Bone marrow (tissue), 2 donors: ENCODE data around the gene CASP6.
A peak's percentile ranks its signal among the peaks of the same experiment; 100 is the strongest.

Source experiments
- DNase-seq, 2 donors: peaks; one replicate each; lab custom pipeline; 2025; lab: John Stamatoyannopoulos, UW

Gene CASP6

DNA sequence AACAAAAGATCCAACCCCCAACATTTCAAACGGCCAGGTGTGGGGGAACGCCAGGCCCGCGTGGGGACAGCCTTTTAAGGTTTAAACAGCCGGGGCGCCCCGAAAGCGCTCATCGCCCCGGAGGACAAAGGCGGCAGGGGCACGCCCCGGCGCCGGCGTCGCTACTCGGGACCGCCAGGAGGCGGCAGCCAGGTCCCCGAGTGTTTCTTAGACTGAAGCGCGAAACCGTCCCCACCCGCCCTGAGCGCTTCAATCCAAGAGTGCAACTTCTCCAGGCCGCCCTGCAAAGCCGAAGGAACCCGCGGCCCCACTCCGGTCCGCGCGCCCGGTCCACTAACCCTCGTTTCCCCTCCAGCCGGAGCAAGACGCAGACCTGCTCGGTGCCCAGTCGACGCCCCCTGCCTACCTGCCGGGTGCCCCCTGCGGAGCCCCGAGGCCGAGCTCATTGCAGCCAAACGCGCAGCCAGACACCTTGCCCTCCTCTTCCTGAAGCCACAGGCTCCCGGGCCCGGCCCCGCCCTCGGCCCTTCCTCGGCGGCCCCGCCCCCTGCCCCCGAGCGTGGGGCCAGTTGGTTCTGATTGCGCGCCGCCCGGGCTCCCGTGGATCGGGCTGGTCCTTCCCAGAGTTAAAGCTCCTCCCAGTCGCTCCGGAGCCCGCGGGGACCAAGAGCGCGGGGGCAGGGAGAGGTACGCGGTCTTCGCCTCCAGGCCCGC, at the start of gene CASP6:
CASP6 (minus strand) TSS at position 496 of the 714 bp plus-strand sequence; CDS start at position 446, 50 bp downstream.
- peak; percentile 64 to 93 for DNase-seq

DNA sequence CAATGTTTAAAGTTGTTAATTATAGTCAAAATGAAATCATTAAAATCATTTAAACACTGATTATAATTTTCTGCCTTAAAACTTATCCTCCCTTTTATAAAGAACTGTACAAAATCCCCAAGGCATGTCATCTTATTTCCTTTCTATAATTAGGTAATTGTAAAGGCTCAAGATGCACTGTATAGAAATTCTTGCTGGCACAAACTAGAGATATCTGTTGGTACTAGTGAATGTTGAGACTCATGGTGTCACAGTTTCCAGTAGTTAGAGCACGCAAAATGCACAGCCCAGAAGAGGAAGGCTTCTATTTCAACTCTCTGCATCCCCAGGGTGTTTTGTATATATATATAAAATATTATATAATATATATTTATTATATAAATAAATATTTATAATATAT, 49.3 kb upstream of the CASP6 start:
- no peak for DNase-seq

DNA sequence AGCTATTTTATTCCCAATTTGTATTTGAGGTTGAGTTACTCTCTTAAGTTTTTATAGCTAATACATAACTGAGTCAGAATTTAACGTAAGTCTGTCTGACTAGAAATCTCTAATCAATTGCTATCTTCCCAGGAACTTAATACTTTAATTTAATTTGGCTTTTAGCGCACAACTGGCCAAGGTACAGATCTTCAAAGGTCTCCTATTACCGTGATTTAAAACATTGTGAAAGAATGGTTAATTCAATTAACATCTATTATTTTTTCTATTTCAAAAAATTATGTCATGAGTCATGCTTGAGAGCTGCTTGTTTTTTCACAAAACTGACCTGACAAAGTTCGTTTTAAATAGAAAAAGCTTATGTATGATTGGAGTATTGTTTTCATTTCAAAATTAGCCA, 48.6 kb upstream of the CASP6 start:
- DNase-seq, result no peak

DNA sequence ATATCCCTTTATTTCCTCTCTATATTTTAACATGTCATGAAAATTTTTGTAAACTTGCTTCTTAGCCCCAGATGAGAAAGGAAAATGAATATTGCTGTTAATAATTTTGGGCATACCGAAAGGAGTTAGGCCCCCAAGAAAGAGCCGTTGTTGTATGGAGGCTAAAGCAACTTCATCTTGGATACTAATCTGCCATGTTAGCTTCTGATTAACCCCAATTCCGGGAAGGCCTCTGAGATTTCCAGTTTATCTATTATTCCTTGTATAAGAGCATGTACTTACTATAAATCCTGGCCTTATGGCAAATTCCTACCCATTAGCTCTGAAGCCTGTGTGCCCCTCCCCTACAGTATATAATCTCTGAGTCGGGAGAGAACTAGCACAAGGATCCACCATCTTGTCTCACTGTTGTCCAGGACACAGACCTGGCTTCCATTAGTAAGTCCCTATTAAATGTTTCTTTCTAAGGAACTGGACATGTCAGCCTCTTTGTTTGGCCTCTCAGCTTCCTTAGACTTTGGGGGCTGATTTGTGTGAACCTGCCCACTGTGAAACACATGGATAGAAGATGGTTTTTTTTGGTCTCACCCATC, 47.5 kb upstream of the CASP6 start:
- no peak for DNase-seq

DNA sequence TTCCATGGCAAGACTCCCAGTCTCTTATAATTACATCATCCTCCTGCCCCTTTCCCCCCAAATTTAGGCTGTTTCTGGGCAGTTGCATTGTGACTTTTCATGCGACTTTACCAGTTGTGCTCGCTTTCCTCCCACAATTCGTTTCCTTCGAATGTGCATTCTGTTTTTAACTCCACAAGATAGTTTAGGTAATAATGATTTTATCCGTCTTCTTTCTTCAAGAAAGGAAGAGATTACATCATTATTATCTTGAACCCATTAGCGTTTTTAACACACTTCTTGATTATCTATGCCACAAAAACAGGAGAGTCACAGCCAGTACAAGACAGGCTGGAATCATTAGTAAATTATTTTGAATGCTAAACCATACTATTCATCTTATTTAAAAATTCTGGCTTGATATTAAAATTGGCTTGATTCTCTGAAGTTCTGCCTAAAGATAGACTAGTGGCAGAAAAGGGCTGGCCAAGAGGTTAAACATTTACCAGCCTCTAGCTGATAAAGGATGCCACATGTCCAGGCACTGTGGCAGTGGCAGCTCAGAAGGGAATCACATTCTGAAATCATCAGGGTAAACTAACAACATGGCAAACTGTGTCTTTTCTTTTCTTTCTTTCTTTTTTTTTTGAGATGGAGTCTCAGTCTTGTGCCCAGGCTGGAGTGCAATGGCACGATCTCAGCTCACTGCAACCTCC, 46.3 kb upstream of the CASP6 start:
- no peak for DNase-seq

DNA sequence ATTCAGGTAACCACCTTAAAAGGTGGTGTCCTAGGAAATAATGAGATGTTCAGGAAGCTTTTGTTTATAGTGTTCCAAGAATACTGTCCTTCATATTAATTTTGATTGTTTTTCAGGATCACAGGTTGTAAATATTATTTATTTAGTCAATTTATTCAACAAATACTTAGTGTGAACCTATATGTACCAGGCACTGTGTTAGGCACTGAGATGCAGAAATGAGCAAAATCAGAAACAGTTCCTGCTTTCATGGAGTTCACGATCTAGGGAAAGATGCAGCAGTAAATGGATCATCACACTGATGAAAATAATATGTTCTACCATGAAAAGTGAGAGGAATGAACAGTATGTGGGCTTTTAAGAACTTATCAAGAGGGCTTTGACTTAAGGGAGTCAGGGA, 44.9 kb upstream of the CASP6 start:
- DNase-seq, result no peak

DNA sequence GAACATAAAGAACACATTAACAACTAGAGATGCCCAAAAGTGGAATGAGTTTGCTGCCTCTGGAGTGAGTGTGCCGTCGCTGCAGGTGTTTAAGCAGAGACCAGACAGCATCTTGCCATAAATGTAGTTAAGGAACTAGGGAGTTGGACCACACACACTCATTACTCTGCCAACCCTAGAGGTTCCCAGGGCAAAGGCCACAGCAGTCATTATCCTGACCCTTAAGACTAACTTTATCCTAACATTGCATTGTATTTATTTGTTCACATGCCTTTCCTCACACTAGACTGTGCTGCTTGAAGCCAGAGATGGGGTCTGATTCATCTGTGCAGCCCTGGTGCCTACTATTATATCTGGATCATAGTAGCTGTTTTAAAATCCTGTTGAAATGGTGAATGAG, 43.5 kb upstream of the CASP6 start:
- DNase-seq, result no peak

DNA sequence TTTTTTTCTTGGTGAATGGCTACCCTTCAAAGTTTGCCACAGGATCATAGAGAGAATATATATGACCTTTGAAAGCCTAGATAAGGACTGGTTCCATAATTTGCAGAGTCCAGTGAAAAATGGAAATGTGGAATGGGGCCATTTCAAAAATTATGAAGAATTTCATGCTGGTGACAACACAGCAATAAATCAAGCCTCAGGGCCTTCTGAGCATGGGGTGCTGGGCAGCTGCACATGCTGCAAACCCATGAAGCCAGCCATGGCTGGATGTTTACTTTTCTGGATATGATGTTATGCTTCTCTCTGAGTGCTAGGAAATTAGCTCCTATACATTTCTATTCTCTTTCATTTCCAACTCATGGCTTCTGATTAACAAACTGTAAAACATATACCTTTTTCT, 42.6 kb upstream of the CASP6 start:
- DNase-seq, result no peak

DNA sequence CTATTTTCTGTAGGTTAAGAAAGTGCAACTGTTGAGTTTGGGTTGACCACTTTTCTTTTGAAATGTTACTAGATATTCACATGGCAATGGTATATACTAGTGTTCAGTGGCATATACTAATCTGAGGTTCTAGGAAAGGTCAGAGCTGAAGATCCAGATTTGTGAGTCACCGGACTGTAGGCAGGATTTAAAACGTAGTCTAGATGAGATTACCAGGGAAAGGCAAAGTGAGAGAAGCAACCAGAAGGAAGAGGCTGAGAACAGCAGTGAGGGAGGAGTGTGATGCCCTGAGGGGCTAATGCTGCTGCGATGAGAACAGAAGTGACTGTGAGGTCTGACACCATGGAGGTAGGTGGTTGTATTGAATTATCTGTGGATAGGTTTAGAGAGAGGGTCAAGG, 36.3 kb upstream of the CASP6 start:
- DNase-seq, result no peak

DNA sequence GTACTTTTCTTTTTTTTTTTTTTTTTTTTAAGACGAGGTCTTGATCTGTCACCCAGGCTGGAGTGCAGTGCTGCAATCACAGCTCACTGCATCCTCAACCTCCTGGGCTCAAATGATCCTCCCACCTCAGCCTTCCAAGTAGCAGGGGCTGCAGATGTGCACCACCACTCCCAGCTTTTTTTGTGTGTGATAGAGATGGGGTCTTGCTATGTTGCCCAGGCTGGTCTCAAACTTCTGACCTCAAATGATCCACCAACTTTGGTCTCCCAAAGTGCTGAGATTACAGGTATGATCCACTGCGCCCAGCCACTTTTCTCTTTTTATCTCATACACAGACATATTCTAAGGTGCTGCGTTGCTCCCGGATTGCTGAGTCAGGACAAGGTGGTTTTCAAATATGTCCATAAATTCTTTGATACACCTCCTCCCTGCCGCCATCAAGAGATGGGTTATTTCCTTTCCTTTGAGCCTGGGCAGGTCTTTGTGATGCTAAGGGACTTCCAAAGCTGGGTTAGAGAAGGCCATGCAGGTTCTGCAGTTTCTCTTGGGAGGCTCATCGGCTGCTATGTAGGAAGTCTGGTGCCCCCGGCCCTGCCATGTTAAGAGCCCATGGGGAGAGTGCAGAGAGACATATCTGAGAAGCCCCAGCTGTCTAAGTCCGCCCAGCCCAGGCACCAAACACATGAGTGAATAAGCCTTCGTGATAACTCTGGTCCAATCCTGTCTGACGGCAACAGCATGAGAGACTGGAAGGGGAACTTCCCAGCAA, 35.0 kb upstream of the CASP6 start:
- no peak for DNase-seq

DNA sequence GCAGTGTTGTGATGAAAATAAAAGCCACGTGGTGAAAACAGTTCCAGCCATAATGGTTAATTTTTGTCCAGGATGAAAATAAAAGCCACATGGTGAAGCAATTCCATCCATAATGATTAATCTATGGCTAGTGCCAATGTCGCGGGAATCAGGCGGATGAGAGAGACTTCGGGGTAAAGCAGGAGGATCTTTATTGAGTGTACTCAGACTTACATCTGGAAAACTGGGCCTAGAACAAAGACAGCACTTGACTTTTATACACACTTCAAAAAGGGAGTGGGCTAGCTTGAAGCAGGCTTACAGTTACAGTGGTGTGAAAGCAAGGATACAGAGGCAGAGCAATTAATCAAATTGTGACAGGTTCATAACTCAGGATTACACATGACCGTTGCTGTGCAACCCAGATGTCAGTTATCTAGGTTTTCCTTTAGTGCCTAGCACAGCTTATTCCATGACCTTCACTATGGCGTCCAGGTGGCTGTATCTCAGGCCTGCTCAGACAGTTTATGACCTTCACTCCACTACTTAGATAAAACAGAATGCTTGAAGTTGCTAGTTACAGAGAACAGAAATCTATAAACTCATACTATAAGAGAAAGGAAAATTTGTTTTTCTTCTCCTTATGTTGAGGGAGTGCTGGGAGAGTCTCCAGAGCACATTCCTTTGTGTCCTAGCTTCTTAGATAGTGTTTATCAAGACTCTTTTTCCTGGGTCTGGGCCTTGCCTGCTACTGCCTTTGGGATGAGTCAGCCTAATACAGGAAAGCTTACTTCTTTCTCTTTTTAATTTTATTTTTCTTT, 32.5 kb upstream of the CASP6 start:
- DNase-seq, result no peak

DNA sequence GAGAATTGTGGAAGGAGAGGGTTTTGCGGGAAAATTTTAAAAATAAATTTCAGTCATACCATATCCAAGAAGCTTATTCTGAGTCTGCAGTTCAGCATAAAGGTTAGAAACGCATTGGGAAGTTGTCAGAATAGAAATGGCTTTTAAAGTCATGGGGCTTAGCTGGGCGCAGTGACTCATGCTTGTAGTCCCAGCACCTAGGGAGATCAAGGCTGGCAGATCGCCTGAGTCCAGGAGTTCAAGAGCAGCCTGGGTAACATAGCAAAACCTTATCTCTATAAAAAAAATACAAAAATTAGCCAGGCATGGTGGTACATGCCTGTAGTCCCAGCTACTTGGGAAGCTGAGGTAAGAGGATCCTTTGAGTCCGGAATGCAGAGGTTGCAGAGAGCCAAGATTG, 30.5 kb upstream of the CASP6 start:
- DNase-seq, result no peak

DNA sequence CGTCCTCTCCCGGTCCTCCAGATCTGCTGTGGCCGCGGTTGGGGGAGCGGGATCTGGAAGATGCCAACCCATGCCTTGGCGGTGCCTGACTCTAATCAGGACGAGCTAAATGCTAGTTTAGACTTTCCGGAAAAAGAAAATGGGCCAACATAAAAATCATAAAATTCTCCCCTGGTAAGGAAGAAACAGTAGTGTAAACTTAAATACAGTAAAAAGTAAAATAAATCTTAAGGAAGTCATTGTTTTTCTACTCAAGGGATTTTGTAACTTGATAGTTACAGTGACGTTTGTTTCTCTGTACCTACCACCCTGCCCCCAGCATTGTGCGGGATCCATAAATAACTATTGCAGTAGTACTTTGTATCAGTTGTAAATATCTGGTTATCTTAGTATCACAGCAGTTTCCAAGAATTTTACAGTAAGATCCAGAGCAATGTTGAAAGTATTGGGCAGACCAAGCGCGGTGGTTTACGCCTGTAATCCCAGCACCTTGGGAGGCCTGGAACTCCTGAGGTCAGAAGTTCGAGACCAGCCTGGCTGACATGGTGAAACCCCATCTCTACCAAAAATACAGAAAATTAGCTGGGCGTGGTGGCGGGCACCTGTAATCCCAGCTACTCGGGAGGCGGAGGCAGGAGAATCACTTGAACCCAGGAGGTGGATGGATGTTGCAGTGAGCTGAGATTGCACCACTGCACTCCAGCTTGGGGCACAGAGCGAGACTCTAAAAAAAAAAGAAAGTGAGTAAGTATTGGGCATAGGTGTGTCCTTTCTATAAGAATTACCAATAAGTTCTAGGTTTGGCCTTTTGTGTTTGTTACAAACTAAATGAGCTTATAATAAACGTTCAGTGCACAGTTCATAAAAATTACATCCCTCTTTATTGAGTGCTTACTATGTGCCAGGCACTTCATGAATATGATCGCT, 27.6 kb upstream of the CASP6 start:
- no peak for DNase-seq

DNA sequence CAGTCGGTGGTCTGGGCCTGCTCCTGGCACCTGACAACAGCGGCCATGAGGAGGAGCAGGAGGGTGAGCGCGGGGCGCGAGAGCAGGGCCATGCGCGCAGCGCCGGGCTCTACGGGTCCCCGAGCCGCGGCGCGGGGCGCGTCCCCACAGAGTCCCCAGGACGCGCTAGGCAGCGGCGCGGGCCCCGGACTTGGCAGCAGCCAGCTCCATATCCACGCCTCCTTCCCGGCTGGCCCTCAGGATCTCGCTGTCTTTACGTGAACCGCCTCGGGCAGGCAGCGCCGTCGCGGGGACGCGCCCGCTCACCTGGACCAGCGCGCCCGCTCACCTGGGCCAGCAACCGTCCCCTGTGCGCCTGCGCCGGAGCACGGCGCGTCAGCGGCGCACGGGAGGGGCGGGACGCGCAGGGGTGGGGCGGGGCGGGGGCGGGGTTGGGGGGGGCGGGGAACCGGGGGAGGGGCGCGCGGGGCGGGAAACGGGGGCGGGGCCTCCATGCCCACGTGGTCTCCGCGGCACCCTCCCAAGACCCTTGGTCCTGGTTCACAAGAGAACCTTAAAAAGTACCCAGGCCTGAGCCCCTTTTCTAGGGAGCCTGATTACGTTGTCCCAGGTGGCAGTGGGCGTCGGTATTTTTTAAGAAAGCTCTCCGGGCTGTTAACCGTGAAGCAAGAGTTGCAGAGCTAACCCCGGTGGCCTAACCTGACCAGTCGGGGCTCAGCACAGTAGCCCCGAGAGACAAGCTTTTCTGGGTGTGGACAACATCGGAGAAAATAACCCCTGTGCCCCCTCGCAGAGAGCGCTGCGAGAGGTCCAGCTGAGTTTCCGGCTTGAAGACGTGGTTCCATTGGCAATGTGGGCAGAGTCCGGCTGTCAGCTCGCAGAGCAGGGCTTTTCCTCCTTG, 26.7 kb upstream of the CASP6 start, which contains the start of gene PLA2G12A:
PLA2G12A (minus strand) TSS at position 353 of the 901 bp plus-strand sequence; CDS start at position 92, 261 bp downstream.
- DNase-seq, result peak; percentile 10 to 71

DNA sequence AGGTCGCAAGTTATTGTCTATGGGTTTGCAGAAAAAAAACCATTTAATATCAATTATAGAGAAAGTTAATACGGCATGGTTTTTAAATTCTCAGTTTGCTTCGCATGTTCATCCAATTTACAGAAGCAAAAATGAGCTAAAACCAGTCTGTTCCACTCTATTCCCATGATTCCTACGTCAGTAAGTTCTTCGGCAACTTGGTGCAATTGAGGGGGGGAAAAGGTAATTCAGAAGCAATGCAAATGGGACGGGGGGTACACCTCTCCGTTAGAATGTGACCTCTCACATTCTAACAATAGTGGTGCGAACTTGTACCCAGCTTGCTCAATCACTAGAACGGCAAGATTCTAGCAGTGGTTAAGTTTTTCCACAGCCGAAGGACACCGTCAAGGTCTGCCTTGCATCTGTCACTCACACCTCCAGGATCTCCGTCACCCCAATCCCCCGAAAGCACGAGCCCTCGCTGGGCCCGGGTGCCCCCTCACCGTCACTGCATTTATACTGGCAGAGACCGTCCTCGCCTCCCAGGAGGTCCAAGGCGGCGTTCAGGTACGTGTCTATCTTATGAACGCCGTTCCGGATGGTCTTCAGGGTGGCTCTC, 26.0 kb upstream of the CASP6 start:
- peak in 1 of 2 donors; percentile 53 for DNase-seq

DNA sequence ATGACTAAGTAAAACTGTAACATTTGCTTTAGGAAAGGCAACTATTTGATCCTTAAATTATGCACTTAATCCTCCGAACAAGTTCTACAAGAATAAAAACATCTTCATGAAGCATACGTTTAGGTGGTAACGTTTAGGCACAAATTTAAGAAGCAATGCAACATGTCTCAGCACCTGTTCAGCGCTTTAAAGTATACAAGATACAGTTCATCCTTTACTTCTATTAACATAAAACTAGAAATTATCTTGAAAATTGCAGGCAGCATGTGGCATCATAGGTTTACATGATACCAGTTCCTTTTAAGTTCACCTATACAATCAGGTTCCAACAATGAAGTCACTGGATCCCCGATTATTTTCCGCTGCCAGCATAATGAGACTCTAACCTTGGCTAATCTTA, 25.1 kb upstream of the CASP6 start:
- DNase-seq, result no peak

DNA sequence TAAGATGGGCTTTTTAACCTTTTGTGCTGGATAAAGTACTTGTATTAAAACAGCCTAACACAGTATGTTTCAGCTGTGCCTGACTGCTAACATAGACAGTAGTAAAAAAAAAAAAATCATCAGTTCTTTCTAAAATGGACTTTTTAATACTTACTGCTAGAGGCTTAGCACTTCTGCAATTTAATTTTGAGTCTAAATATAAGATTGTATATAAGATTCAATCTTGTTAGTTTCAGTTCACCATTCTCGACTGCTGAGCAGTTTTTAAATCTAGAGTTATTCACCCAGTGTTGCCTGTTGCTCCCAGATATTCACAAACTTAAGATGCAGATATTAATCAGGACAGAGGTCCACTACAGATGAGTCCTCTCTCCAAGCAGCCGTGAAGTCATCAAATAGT, 19.9 kb upstream of the CASP6 start:
- DNase-seq, result no peak

DNA sequence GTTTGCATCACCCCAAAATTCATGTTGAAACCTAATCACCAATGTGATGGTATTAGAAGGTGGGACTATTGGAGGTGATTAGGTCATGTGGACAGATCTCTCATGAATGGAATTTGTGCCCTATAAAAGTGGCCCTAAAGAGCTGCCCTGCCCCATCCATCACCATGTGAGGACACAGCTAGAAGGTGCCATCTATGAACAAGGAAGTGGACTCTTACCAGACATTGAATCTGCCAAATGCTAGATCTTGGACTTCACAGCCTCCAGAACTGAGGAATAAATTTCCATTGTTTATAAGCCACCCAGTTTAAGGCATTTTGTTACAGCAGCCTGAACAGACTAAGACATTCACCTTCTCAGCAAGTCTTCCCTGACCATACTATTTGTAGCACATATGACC, 19.1 kb upstream of the CASP6 start:
- no peak for DNase-seq

DNA sequence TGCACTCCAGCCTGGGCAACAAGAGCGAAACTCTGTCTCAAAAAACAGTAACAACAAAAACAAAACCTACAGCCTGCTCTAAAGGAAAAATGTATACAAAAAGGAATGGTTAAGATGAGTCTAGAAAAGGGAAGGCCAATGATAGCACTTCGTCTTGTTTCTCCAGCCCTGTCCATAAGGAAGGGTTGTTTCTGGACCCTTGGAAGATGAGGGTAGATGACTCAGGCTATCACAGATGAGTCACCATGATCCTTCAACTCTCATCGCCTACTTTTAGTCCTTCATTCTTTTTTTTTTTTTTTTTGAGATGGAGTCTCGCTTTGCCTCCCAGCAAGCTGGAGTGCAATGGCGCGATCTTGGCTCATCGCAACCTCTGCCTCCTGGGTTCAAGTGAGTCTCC, 17.8 kb upstream of the CASP6 start:
- no peak for DNase-seq
